Endometrial microvascular endothelial cells (primary cell): ENCODE data around the gene P2RY8. TPM values are rescaled to one million over a fixed set of nuclear protein-coding genes. Genes with fewer than 3 reads are reported as not detected.
"Not testable (repeated sequence)": the region's sequence is repeated elsewhere in the genome, so short reads cannot be mapped to it uniquely, and the experiment has no call there.

Experiments
- in situ Hi-C: cut with HindIII; loops from 2 replicates; pipeline ENCODE4 v1.10.0; 2017; ENCODE audit warnings: low sequenced_read_pairs, low pct_unique_long_range_greater_than_20kb; ENCODE audit errors: inconsistent ontology term
- total RNA-seq: library from RNA; depleted of rRNA; stranded (reverse); fragments of >200 nt; gene quantifications from one replicate; pipeline ENCODE4 v1.2.3, GENCODE V29; 2015; ENCODE audit errors: inconsistent ontology term

P2RY8 gene
- total RNA-seq, 1 donor from 2014 or later = not detected

DNA sequence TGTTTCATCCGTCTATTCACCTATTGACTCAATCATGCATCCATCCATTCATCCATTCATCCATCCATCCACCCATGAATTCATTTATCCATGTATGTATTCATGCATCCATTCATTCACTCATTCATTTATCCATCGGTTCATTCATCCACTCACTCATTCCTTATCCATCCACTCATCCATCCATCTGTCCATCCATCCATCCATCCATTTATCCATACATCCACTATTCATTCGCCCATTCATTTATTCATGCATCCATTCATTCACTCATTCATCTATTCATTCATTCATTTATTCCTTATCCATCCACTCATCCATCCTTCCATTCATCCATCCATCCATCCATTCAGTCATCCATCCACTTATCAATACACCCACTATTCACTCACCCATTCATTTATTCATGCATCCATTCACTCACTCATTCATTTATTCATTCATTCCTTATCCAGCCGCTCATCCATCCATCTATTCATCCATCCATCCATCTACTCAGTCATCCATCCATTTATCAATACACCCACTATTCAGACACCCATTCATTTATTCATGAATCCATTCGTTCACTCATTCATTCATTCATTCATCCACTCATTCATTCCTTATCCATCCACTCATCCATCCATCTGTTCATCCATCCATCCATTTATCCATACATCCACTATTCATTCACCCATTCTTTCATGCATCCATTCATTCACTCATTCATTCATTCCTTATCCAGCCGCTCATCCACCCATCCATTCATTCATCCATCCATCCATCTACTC, 11.2 kb downstream of the P2RY8 start:
- in situ Hi-C loops = no loop called here

DNA sequence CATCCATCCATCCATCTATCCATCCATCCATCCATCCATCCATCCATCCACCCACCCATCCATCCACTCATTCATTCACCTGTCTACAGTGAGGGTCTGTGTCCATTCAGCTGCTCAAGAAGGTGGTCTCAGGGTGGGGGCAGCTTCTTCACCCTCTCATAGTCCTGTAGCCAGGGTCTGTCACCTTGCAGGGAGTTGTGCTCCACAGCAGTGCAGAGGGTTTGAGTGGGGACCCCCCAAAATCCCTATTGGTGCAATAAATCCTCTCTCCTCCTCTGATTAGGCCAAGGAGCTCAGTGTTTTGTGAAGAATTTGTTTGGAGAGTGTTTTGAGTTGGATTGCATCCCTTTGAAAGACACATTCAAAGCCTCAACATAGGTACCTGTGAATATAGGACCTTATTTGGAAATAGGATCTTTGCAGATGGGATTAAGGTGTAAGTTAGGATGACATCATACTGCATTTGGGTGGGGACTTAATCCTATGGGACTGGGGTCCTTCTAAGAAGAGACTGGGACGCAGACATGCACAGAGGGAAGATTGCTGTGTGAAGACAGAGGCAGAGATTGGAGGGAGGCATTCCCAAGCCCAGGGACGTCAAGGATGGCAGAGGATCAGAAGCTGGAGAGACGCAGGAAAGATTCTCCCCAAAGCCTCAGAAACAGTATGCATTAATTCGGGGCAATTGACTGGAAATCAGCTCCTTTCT, 12.0 kb downstream of the P2RY8 start:
- in situ Hi-C loops = no loop called here

DNA sequence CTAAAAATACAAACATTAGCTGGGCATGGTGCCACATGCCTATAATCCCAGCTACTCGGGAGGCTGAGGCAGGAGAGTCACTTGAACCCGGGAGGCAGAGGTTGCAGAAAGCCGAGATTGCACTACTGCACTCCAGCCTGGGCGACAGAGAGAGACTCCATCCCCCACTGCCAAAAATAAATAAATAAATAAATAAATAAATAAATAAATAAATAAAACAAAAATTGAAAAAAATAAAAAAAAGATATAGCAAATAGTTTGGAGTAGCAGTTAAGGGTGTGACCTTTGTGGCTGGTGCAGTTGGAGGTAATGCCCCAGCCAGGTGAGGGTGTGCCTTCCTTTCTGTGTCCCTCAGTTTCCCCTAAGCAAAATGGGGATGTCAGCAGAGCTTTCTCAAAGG, 14.1 kb downstream of the P2RY8 start:
- in situ Hi-C loops = not testable (repeated sequence)

GRCh38 chrX:1521459-1521956, 15.5 kb downstream of the P2RY8 start:
- in situ Hi-C loops = no loop called here

- in situ Hi-C loops = no loop called here
These were observed 16.6 kb downstream of the P2RY8 start for GRCh38 chrX:1520350-1520749.

GRCh38 chrX:1519022-1519497, 17.9 kb downstream of the P2RY8 start:
- in situ Hi-C loops = no loop called here

DNA sequence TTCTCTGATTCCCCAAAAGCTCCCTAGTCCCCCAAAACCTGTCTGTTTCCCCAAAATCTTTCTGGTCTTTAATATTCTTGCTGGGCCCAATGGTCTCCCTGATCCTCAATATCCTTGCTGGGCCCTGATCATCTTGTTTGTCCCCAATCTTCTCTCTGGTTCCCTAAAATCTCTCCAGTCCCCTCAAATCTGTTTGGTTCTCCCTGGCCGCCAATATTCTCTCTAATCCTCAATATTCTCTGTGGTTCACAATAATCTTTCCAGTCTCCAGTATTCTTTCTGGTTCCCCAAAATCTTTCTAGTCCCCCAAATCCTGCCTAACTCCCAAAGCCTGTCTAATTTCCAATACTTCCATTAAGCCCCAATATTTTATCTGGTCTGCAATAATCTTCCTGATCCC, 18.5 kb downstream of the P2RY8 start:
- in situ Hi-C loops = no loop called here

DNA sequence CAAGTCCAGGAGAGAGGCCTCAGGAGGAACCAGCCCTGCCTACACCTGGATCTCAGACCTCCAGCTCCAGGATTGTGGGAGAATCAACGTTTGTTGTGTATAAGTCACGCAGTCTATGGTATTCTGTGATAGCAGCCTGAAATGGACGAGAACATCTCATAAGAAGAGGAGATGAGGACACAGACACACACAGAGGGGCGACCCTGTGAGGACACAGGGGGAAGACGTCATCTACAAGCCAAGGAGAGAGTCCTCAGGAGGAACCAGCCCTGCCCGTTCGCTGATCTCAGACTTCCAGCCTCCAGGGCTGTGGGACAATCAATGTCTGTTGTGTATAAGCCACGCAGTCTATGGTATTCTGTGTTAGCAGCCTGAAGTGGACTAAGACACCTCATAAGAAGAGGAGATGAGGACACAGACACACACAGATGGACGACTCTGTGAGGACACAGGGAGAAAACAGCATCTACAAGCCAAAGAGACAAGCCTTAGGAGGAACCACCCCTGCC, 20.3 kb downstream of the P2RY8 start:
- in situ Hi-C loops = no loop called here

- in situ Hi-C loops = no loop called here
These were observed 25.2 kb downstream of the P2RY8 start for GRCh38 chrX:1511829-1512228.

DNA sequence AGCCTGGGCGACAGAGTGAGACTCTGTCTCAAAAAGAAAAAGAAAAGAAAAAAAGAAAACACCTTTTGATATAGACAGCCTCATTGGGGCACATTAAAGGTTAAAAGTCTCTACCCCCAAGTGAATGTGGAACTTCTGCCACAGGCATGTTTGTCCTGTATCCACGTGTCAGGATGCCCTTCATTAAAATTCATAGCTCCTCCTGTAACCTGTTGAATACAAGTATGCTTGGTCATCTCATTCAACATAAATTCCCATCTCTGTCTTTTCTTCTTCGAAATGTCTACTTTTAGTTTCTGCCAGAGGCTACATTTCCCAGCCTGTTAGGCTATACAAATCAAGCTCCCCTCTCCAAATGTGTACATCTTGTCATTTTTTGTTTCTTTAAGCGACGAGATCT, 25.8 kb downstream of the P2RY8 start:
- in situ Hi-C loops = no loop called here

- in situ Hi-C loops = no loop called here
These were observed 29.2 kb downstream of the P2RY8 start for GRCh38 chrX:1507511-1508463.

DNA sequence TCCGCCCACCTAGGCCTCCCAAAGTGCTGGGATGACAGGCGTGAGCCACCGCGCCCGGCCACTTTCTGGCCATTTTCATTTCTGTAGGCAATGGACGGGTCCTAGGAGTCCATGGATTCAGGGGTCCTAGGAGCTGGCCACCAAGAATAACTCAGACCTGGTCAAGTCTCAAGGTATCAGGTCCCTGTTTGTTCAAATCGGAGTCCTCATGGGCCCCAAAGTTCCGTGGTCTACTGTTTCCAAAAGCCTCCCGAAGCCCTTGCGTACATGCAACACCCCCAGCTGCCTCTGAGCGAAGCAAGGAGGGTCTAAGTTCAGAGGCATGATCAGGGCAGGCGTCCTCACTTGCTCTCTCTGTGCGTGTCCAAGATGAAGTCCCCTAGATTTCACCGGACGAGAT, 30.1 kb downstream of the P2RY8 start:
- in situ Hi-C loops = no loop called here

- in situ Hi-C loops = no loop called here
These were observed 34.1 kb downstream of the P2RY8 start for GRCh38 chrX:1502853-1503252.

- in situ Hi-C loops = no loop called here
These were observed 34.7 kb downstream of the P2RY8 start for GRCh38 chrX:1502241-1502640.

DNA sequence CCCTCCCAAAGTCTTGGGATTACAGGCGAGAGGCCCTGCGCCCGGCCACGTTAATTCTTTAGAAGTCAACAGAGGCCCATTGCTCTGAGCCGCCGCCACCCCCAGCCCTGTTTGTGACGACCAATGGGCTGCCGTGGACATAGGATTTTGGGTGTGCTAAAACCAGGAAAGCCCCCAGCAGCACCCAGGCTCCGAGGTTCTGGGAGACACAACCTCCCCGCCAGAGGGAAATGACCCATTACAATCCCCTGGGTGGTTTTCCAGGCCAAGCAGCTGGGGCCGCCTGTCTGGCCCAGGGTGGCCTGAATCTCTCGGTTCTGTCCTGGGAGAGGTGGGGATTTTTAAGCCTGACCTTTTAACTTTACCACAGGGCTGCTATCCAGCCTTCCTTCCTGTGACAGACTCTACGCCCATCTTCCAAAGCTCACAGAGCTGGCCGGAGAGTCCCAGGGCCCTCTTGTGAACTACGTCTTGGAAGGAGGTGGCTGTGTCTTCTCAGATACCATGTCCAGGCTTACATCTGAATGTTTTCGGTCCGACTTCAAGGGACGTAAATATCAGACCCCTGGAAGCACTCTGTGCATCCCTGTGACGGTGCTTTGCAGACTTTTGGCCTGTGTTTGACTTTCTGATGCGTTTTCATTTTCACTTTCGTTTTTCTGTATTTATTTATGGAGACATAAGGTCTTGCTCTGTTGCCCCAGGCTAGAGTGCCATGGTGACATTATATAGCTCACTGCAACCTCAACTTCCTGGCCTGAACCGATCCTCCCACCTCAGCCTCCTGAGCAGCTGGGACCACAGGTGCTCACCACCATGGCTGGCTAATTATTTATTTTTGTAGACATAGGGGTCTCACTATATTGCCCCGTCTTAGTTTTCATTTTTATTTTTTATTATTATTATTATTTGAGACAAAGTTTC, 36.0 kb downstream of the P2RY8 start:
- in situ Hi-C loops = no loop called here

GRCh38 chrX:1496076-1496475, 40.9 kb downstream of the P2RY8 start:
- in situ Hi-C loops = no loop called here

DNA sequence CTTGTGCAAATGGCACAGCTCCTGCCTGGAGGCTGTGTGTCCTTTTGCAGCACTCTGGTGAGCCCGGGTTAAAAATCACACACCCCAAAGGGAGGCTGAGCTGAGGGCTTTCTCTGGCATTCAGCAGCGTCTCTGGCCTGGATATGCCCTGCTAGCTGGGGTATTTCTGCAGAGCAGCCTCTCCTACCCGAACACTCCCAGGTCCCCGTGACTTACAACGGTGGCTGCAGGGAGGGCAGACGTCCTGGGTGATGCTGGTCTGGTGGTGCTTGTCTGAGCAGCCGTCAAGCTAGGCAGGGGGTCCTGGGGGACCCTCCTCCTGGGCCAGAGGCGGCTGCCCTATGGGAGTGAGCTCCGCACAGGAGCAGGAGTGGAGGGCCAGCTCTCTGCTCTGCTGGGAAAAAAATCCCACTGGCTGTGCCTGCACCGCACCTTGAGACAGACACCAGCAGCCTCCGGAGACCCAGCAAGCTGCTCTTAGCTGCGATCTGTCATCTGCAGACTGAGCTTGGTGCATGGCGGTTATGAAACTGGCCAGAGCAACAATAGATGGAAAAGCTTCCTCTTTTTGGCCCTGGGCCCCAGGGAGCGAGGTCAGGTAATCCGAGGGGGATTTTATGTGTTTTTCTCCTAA, 43.0 kb downstream of the P2RY8 start:
- in situ Hi-C loops = no loop called here

DNA sequence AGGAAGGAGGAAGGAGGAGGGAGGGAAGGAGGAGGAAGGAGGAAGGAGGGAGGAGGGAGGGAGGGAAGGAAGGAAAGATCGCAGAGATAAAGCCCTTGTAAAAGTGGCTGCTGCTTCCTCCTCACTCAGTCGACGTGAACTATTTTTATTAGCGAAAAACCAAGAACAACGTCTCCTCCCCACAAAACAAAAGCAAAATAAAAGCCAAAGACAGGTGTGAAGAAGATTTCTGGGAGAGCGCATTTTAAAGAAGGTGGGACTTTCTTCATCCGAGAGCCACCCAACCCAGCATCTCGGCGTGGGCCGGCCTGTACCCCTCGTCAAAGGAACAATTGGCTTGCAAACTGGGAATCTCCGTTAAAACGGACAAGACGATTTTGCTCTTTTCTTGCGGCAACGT, 43.6 kb downstream of the P2RY8 start:
- in situ Hi-C loops = no loop called here
